ENCODE measurements around the gene CARMIL1. TPM values are rescaled to one million over a fixed set of nuclear protein-coding genes. Genes with fewer than 3 reads are reported as not detected.
"Not testable (repeated sequence)": the region's sequence is repeated elsewhere in the genome, so short reads cannot be mapped to it uniquely, and the experiment has no call there.

CARMIL1 gene
- total RNA-seq, 1 donor from 2014 or later, result 15.7 TPM

DNA sequence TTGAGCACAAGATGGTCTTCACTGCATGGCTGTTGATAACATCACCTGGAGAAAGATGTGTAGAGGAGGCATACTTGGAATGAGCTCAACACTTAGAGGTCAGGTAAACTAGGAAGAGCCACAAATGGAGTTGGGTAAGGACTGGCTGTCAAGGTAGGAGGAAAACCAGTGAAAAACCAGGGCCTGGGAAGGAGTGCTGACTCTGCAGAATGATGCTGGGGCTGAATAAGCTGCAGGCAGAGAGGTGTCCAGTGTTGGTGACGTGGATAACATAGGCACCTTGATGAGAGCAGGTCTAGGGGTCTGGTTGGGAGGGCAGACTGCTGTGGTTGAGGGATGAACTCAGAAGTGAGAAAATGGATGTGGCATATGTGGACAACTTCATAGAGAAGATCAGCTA lies 160.2 kb downstream of the CARMIL1 start:
- H3K27me3 Mint-ChIP-seq (ENCODE audit: low read depth), result no peaks in the 10 kb centered on the region
- H3K36me3 Mint-ChIP-seq, result peaks cover 2% of the 10 kb centered on the region
- H3K9me3 Mint-ChIP-seq, result no peaks in the 10 kb centered on the region
- DNase-seq (ENCODE audit: low spot score in 2 of 2, unreplicated experiment in 2 of 2), result no peak
- H3K4me1 Mint-ChIP-seq, result peaks cover 5% of the 10 kb centered on the region
- H3K4me3 Mint-ChIP-seq, result no peak overlapping the region
- TF ChIP-seq, protein P1, sequence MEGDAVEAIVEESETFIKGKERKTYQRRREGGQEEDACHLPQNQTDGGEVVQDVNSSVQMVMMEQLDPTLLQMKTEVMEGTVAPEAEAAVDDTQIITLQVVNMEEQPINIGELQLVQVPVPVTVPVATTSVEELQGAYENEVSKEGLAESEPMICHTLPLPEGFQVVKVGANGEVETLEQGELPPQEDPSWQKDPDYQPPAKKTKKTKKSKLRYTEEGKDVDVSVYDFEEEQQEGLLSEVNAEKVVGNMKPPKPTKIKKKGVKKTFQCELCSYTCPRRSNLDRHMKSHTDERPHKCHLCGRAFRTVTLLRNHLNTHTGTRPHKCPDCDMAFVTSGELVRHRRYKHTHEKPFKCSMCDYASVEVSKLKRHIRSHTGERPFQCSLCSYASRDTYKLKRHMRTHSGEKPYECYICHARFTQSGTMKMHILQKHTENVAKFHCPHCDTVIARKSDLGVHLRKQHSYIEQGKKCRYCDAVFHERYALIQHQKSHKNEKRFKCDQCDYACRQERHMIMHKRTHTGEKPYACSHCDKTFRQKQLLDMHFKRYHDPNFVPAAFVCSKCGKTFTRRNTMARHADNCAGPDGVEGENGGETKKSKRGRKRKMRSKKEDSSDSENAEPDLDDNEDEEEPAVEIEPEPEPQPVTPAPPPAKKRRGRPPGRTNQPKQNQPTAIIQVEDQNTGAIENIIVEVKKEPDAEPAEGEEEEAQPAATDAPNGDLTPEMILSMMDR (IDR thresholded peaks at IDR 0.05; ENCODE audit: unreplicated experiment), result no peak
- no peak overlapping the region for H3K27ac Mint-ChIP-seq

DNA sequence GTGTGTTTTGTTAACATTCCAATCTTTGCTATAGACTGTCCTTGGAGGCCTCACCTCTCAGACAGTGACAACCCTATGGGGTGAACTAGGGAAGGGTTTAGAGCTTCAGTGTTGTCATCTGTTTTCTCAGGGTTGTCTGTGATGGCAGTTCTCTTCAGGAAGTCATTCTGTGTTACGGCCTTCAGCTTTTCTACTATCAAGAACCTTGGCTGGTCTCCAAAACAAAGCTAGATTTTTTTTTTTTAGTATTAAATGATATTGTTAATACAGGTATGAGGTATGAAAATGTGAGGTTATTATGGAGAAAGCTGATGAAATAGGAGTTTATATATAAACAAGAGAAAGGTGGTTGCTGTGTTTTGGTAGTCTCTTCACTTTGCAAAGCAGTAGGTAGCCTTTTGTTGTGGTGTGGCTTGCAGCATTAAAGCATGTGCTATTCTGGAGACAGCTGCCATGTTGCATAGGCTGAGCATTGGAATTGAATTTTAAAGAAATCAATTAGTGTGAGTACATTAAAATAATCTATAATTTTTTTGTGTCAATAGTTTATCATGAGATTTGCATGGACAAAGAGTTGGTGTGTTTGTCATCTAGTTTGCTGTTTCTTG lies 162.6 kb downstream of the CARMIL1 start:
- TF ChIP-seq, protein P1 (IDR thresholded peaks at IDR 0.05; ENCODE audit: unreplicated experiment), result no peak
- no peak for DNase-seq (ENCODE audit: low spot score in 2 of 2, unreplicated experiment in 2 of 2)
- no peaks in the 10 kb centered on the region for H3K27me3 Mint-ChIP-seq (ENCODE audit: low read depth)
- no peak overlapping the region for H3K27ac Mint-ChIP-seq
- H3K36me3 Mint-ChIP-seq, result peaks cover 18% of the 10 kb centered on the region
- no peak overlapping the region for H3K4me3 Mint-ChIP-seq
- H3K4me1 Mint-ChIP-seq, result peaks cover 5% of the 10 kb centered on the region
- peaks cover 17% of the 10 kb centered on the region for H3K9me3 Mint-ChIP-seq

DNA sequence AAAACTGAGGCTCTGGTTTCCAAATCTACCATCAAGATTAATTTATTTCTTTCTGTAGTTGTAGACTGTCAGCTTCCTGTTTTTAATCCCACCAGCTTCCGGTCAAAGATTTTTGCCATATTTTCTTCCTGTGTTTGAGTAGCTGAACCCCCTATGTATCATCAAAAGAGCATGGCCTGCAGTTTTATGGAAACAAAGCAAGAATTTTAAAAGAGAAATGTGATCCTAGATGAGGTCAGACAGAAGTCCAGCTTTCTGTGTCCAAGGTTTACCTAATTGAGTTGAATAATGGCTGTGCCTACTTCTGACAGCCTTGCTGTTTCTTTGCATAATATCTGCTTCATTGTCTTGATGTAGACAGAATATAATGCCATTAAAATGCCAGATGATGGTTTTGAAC lies 163.7 kb downstream of the CARMIL1 start:
- TF ChIP-seq, protein P1 (IDR thresholded peaks at IDR 0.05; ENCODE audit: unreplicated experiment), result no peak
- no peak for DNase-seq (ENCODE audit: low spot score in 2 of 2, unreplicated experiment in 2 of 2)
- no peak overlapping the region for H3K27ac Mint-ChIP-seq
- H3K36me3 Mint-ChIP-seq, result peaks cover 21% of the 10 kb centered on the region
- H3K27me3 Mint-ChIP-seq (ENCODE audit: low read depth), result no peaks in the 10 kb centered on the region
- no peak overlapping the region for H3K4me3 Mint-ChIP-seq
- peaks cover 5% of the 10 kb centered on the region for H3K4me1 Mint-ChIP-seq
- H3K9me3 Mint-ChIP-seq, result peaks cover 20% of the 10 kb centered on the region

DNA sequence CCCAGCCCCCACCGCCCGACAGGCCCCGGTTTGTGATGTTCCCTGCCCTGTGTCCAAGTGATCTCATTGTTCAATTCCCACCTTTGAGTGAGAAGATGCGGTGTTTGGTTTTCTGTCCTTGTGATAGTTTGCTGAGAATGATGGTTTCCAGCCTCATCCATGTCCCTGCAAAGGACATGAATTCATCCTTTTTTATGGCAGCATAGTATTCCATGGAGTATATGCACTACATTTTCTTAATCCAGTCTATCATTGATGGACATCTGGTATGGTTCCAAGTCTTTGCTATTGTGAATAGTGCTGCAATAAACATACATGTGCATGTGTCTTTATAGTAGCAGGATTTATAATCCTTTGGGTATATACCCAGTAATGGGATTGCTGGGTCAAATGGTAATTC lies 165.3 kb downstream of the CARMIL1 start:
- not testable (repeated sequence) for DNase-seq (ENCODE audit: low spot score in 2 of 2, unreplicated experiment in 2 of 2); H3K27ac Mint-ChIP-seq; H3K4me3 Mint-ChIP-seq; H3K4me1 Mint-ChIP-seq; H3K27me3 Mint-ChIP-seq (ENCODE audit: low read depth)
- Mint-ChIP-seq H3K36me3 (peaks cover 21% of the 10 kb centered on the region), H3K9me3 (peaks cover 20% of the 10 kb centered on the region)

DNA sequence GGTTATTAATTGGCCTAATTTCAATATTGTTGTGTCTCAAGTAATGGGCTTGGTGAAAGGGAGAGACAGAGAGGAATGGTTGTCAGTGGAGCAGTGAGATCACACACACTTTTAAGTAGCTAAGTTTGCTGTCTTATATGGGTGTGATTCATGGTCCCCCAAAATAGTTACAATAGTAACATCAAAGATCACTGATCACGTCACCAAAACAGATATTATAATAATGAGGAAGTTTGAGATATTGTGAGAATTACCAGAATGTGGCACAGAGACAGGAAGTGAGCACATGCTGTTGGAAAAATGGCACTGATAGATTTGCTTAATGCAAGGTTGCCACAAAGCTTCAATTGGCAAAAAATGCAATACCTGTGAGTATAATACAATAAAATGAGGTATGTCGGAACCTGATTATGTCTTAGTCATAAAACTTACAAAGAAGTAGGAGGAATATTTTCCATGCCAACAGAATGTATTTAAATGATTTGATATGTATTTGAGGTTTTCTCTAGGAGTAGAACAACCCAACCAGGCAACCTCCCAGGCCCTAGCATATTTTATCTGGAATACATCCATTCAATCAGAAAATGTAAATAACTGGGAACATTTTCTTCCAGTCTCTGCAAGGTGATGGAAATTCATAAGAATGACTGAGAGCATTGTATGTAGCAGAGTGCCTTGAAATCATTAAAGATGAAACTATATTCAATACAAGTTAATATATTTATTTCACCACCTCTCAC lies 167.8 kb downstream of the CARMIL1 start:
- Mint-ChIP-seq H3K27me3 (ENCODE audit: low read depth) (no peaks in the 10 kb centered on the region), H3K27ac (no peak overlapping the region)

DNA sequence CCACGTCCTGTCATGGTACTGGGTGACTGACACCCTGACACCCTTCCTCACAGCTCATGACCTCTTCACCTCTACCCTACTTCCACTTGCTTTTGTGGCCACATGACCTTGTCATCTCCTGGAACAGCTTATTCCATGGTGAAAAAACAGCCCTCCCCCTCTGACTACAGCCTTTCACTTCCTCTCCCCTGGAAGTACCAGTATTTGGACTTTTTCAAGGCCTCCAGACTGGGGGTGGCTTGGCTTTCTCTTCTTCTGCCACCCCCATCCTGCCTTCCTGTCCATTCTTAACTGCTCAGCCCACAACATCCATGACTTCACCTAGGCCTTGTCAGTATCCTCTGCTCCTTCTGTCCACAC lies 168.4 kb downstream of the CARMIL1 start:
- Mint-ChIP-seq H3K27me3 (ENCODE audit: low read depth) (no peaks in the 10 kb centered on the region), H3K4me1 (peaks cover 19% of the 10 kb centered on the region), H3K9me3 (peaks cover 20% of the 10 kb centered on the region), H3K4me3 (no peak overlapping the region), H3K36me3 (peaks cover 21% of the 10 kb centered on the region), H3K27ac (no peak overlapping the region)
- TF ChIP-seq, protein P1 (IDR thresholded peaks at IDR 0.05; ENCODE audit: unreplicated experiment), result no peak
- no peak for DNase-seq (ENCODE audit: low spot score in 2 of 2, unreplicated experiment in 2 of 2)

More for the DNA sequence above, 167.8 kb downstream of the CARMIL1 start:
- H3K9me3 Mint-ChIP-seq, result peaks cover 20% of the 10 kb centered on the region
- H3K4me3 Mint-ChIP-seq, result no peak overlapping the region
- H3K4me1 Mint-ChIP-seq, result peaks cover 18% of the 10 kb centered on the region
- DNase-seq (ENCODE audit: low spot score in 2 of 2, unreplicated experiment in 2 of 2), result no peak
- TF ChIP-seq, protein P1 (IDR thresholded peaks at IDR 0.05; ENCODE audit: unreplicated experiment), result no peak
- peaks cover 21% of the 10 kb centered on the region for H3K36me3 Mint-ChIP-seq

All from mesothelial cell of epicardium (in vitro differentiated cells).